SU-DHL-6 (cell line): ENCODE data around the gene AFAP1.

ENCODE experiments used
- H2AFZ ChIP-seq: fragments of 200-600 bp; sonication (generic); 2 replicates; pipeline ENCODE4 v1.6.1; 2014; ENCODE audit warnings: low read depth, mild to moderate bottlenecking, moderate library complexity, mixed read lengths, antibody characterized with exemption, low read length; ENCODE audit not compliant: severe bottlenecking
- H3F3A ChIP-seq: fragments of 200-600 bp; shearing (Covaris generic); 2 replicates; pipeline ENCODE4 v1.6.0; 2016; ENCODE audit warnings: antibody characterized with exemption, mild to moderate bottlenecking; ENCODE audit not compliant: insufficient read depth
- H3K27ac ChIP-seq: fragments of 200-600 bp; sonication (generic); 2 replicates; pipeline ENCODE4 v1.5.1; 2016; ENCODE audit warnings: low read depth, mild to moderate bottlenecking, low read length, moderate library complexity, mixed read lengths
- H3K27me3 ChIP-seq: fragments of 200-600 bp; sonication (generic), shearing (Covaris generic); 2 replicates; pipeline ENCODE4 v1.6.0; 2014; ENCODE audit warnings: mild to moderate bottlenecking, low read length
- H3K36me3 ChIP-seq: fragments of 200-600 bp; sonication (generic); 2 replicates; pipeline ENCODE4 v1.6.1; 2014; ENCODE audit warnings: mild to moderate bottlenecking, low read length, mixed read lengths
- H3K4me2 ChIP-seq: fragments of 300-600, 200-600 bp; shearing (Covaris generic), sonication (generic); 2 replicates; pipeline ENCODE4 v1.6.0; 2014; ENCODE audit warnings: low read length, low read depth, mild to moderate bottlenecking; ENCODE audit not compliant: poor library complexity, severe bottlenecking
- H3K4me3 ChIP-seq: fragments of 200-600 bp; sonication (generic); 2 replicates; pipeline ENCODE4 v1.5.1; 2014; ENCODE audit warnings: antibody characterized with exemption, low read length, mild to moderate bottlenecking, mixed read lengths; ENCODE audit not compliant: insufficient read depth, poor library complexity, severe bottlenecking
- H3K79me2 ChIP-seq: fragments of 200-600 bp; sonication (generic); 2 replicates; pipeline ENCODE4 v1.6.1; 2014; ENCODE audit warnings: mild to moderate bottlenecking, low read length, moderate library complexity; ENCODE audit not compliant: insufficient read depth
- H3K9ac ChIP-seq: fragments of 200-600 bp; sonication (generic); 2 replicates; pipeline ENCODE4 v1.7.0; 2014; ENCODE audit warnings: mild to moderate bottlenecking, low read length
- H3K9me2 ChIP-seq: fragments of 200-600 bp; sonication (generic); replicated peaks from 2 replicates; pipeline ENCODE4 v1.6.1; 2014; ENCODE audit warnings: low read length; ENCODE audit not compliant: insufficient read depth
- H3K9me3 ChIP-seq: fragments of 200-600 bp; sonication (generic); 2 replicates; pipeline ENCODE4 v1.6.1; 2014; ENCODE audit warnings: low read length, mixed read lengths; ENCODE audit not compliant: insufficient read depth
- H4K20me1 ChIP-seq: fragments of 200-600 bp; sonication (generic); 2 replicates; pipeline ENCODE4 v1.6.1; 2014; ENCODE audit warnings: low read depth, mild to moderate bottlenecking, antibody characterized with exemption, low read length, moderate library complexity, mixed read lengths
- CTCF ChIP-seq: fragments of 200-600 bp; sonication (generic); IDR thresholded peaks from one replicate; pipeline ENCODE4 v1.5.1; 2017; ENCODE audit warnings: antibody characterized with exemption, mild to moderate bottlenecking, low read length, moderate library complexity; ENCODE audit not compliant: insufficient read depth, poor library complexity, severe bottlenecking
- EZH2phosphoT487 ChIP-seq: fragments of 200-600 bp; sonication (generic), shearing (Covaris generic); conservative IDR thresholded peaks from 2 replicates; pipeline ENCODE4 v1.6.1; 2018; ENCODE audit warnings: mild to moderate bottlenecking, antibody characterized with exemption, low read length, moderate library complexity, mixed read lengths

AFAP1 gene

GRCh38 chr4:7968262-7968896 lies 28.7 kb upstream of the AFAP1 start:
- Histone ChIP-seq H3F3A (no peaks in the 10 kb centered on the region), H4K20me1 (no peaks in the 10 kb centered on the region), H3K27ac (no peak overlapping the region), H3K36me3 (no peaks in the 10 kb centered on the region), H3K9me3 (no peaks in the 10 kb centered on the region), H3K79me2 (no peaks in the 10 kb centered on the region), H3K9ac (no peak overlapping the region), H3K27me3 (no peaks in the 10 kb centered on the region), H3K4me2 (no peak overlapping the region), H3K9me2 (no peaks in the 10 kb centered on the region), H2AFZ (no peak overlapping the region), H3K4me3 (no peak overlapping the region)
- TF ChIP-seq CTCF (no peak), EZH2phosphoT487 (no peak)

GRCh38 chr4:7967501-7968261 lies 28.0 kb upstream of the AFAP1 start:
- no peak overlapping the region for H3K4me2 ChIP-seq
- no peak overlapping the region for H2AFZ ChIP-seq

GRCh38 chr4:7967063-7967440 lies 27.4 kb upstream of the AFAP1 start:
- Histone ChIP-seq H4K20me1 (no peaks in the 10 kb centered on the region), H2AFZ (no peak overlapping the region), H3K79me2 (no peaks in the 10 kb centered on the region), H3K9me2 (no peaks in the 10 kb centered on the region), H3K9me3 (no peaks in the 10 kb centered on the region), H3K36me3 (no peaks in the 10 kb centered on the region), H3F3A (no peaks in the 10 kb centered on the region), H3K4me2 (no peak overlapping the region), H3K9ac (no peak overlapping the region), H3K4me3 (no peak overlapping the region), H3K27ac (no peak overlapping the region), H3K27me3 (no peaks in the 10 kb centered on the region)
- TF ChIP-seq CTCF, result no peak
- TF ChIP-seq EZH2phosphoT487, result no peak

More at GRCh38 chr4:7967501-7968261, 28.0 kb upstream of the AFAP1 start:
- Histone ChIP-seq H3K4me3 (no peak overlapping the region), H3K36me3 (no peaks in the 10 kb centered on the region), H3K9me3 (no peaks in the 10 kb centered on the region), H3K27ac (no peak overlapping the region), H3K27me3 (no peaks in the 10 kb centered on the region), H3K9ac (no peak overlapping the region), H3K9me2 (no peaks in the 10 kb centered on the region), H3F3A (no peaks in the 10 kb centered on the region), H4K20me1 (no peaks in the 10 kb centered on the region), H3K79me2 (no peaks in the 10 kb centered on the region)
- TF ChIP-seq CTCF, result no peak
